HG02840 (cell line): ENCODE measurements around the gene PRDM16.

ENCODE experiments used
- ATAC-seq: cut with Tn5 transposase; IDR thresholded peaks from one replicate; pipeline ENCODE4 v1.9.1; 2021; ENCODE audit warnings: mild to moderate bottlenecking, moderate library complexity, moderate number of reproducible peaks; ENCODE audit not compliant: unreplicated experiment, low FRiP score

PRDM16 gene

GRCh38 chr1:3051270-3052268, 17.4 kb upstream of the PRDM16 start:
- no peak for ATAC-seq

GRCh38 chr1:3052501-3052900, 16.5 kb upstream of the PRDM16 start:
- no peak for ATAC-seq

GRCh38 chr1:3053366-3053980, 15.5 kb upstream of the PRDM16 start:
- no peak for ATAC-seq

GRCh38 chr1:3053986-3054385, 15.0 kb upstream of the PRDM16 start:
- ATAC-seq: no peak

- no peak for ATAC-seq
These were observed 14.5 kb upstream of the PRDM16 start for GRCh38 chr1:3054474-3054873.

- ATAC-seq: no peak
These were observed 14.0 kb upstream of the PRDM16 start for GRCh38 chr1:3055051-3055450.

- ATAC-seq: no peak
These were observed 12.4 kb upstream of the PRDM16 start for GRCh38 chr1:3056641-3057040.

- ATAC-seq: no peak
These were observed 10.6 kb upstream of the PRDM16 start for GRCh38 chr1:3058263-3059030.

GRCh38 chr1:3060127-3060526, 8.9 kb upstream of the PRDM16 start:
- ATAC-seq: no peak

GRCh38 chr1:3060601-3061551, 8.1 kb upstream of the PRDM16 start:
- no peak for ATAC-seq

- no peak for ATAC-seq
These were observed 7.4 kb upstream of the PRDM16 start for GRCh38 chr1:3061566-3061965.

GRCh38 chr1:3061981-3062615, 6.9 kb upstream of the PRDM16 start:
- ATAC-seq: no peak

- no peak for ATAC-seq
These were observed 6.2 kb upstream of the PRDM16 start for GRCh38 chr1:3062616-3063378.

GRCh38 chr1:3063379-3064295, 5.4 kb upstream of the PRDM16 start:
- no peak for ATAC-seq

- no peak for ATAC-seq
These were observed 4.6 kb upstream of the PRDM16 start for GRCh38 chr1:3064296-3064850.

GRCh38 chr1:3064901-3065300, 4.1 kb upstream of the PRDM16 start:
- no peak for ATAC-seq

GRCh38 chr1:3065396-3065795, 3.6 kb upstream of the PRDM16 start:
- ATAC-seq: no peak
